SU-DHL-6 (cell line): ENCODE data around the gene ACADSB.

Experiments used
- CTCF ChIP-seq: fragments of 200-600 bp; sonication (generic); IDR thresholded peaks from one replicate; pipeline ENCODE4 v1.5.1; 2017; ENCODE audit warnings: antibody characterized with exemption, mild to moderate bottlenecking, low read length, moderate library complexity; ENCODE audit not compliant: insufficient read depth, poor library complexity, severe bottlenecking
- EZH2phosphoT487 ChIP-seq: fragments of 200-600 bp; sonication (generic), shearing (Covaris generic); conservative IDR thresholded peaks from 2 replicates; pipeline ENCODE4 v1.6.1; 2018; ENCODE audit warnings: mild to moderate bottlenecking, antibody characterized with exemption, low read length, moderate library complexity, mixed read lengths

- TF ChIP-seq CTCF (no peak), EZH2phosphoT487 (no peak)
Observed at GRCh38 chr10:123009105-123009820, 457 bp downstream of the ACADSB start.
